Measurements from ENCODE around the gene MRPS12.

DNA sequence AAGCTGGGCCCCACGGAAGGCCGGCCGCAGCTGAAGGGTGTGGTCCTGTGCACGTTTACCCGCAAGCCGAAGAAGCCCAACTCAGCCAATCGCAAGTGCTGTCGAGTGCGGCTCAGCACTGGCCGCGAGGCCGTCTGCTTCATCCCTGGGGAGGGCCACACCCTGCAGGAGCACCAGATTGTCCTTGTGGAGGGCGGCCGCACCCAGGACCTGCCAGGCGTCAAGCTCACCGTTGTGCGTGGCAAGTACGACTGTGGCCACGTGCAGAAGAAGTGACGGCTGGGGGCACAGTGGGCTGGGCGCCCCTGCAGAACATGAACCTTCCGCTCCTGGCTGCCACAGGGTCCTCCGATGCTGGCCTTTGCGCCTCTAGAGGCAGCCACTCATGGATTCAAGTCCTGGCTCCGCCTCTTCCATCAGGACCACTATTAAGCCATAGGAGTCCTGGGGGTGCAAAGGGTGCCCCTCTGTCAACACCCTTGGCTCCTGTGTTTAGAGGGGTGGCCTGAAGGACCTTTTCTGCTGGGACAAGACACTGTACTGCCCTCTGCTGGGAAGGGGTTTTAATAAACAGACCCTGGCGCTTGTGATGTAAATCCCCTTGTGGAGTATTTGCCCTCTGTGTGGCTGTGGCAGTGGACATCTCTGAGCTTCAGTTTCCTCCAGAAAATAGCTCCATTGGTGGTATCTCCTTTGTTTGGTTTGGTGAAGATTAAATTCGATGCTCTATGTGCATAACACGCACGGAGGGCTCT, 1.9 kb downstream of the MRPS12 start:
- TF ChIP-seq, protein P1, sequence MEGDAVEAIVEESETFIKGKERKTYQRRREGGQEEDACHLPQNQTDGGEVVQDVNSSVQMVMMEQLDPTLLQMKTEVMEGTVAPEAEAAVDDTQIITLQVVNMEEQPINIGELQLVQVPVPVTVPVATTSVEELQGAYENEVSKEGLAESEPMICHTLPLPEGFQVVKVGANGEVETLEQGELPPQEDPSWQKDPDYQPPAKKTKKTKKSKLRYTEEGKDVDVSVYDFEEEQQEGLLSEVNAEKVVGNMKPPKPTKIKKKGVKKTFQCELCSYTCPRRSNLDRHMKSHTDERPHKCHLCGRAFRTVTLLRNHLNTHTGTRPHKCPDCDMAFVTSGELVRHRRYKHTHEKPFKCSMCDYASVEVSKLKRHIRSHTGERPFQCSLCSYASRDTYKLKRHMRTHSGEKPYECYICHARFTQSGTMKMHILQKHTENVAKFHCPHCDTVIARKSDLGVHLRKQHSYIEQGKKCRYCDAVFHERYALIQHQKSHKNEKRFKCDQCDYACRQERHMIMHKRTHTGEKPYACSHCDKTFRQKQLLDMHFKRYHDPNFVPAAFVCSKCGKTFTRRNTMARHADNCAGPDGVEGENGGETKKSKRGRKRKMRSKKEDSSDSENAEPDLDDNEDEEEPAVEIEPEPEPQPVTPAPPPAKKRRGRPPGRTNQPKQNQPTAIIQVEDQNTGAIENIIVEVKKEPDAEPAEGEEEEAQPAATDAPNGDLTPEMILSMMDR (IDR thresholded peaks at IDR 0.05) = no peak; the same call in 1 of the 2 replicates
- TF ChIP-seq, protein P2, sequence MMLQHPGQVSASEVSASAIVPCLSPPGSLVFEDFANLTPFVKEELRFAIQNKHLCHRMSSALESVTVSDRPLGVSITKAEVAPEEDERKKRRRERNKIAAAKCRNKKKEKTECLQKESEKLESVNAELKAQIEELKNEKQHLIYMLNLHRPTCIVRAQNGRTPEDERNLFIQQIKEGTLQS (CRISPR knock-in tag; conservative IDR thresholded peaks at IDR 0.05) = no peak
- TF ChIP-seq JUN (CRISPR knock-in tag; IDR thresholded peaks at IDR 0.05) = no peak
- TF ChIP-seq, protein P3, sequence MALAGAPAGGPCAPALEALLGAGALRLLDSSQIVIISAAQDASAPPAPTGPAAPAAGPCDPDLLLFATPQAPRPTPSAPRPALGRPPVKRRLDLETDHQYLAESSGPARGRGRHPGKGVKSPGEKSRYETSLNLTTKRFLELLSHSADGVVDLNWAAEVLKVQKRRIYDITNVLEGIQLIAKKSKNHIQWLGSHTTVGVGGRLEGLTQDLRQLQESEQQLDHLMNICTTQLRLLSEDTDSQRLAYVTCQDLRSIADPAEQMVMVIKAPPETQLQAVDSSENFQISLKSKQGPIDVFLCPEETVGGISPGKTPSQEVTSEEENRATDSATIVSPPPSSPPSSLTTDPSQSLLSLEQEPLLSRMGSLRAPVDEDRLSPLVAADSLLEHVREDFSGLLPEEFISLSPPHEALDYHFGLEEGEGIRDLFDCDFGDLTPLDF (CRISPR knock-in tag; IDR thresholded peaks at IDR 0.05) = no peak

Measured in WTC11 (cell line).